ENCODE results near the gene CCDC171.

DNA sequence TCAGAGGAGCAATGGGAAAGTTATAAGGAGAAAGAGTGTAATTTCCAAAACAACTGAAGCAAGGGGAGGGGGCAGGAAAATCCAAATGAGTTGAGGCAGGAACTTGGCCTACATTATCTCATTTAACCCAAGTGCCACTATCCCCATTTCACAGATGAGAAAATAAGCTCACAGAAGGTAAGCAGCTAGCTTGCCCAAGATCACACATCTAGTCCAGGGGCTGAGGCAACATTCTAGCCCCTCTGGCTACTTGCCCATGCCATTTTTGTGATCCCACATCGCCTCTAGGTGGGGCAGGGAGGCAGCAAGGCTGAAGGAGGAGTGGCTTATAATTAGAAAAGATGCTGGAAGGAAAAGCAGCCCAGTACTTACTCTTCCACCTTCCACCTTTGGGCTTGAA is 39.5 kb upstream of the CCDC171 start:
- TF ChIP-seq EP300 (IDR thresholded peaks at IDR 0.05; ENCODE audit: low read depth) (no peak), CTCF (IDR thresholded peaks at IDR 0.05) (no peak)
